Stimulated activated CD4-positive, alpha-beta T cell treated with anti-CD3 and anti-CD28 coated beads, Interleukin-1b, Interleukin-23, amount 100 ng/mL, for 1 hour (primary cell): ENCODE measurements around the gene PAX5.

Experiments used
- DNase-seq, 2 donors: peaks; one replicate each; pipeline ENCODE4 v3.0.0-alpha.2; 2020; ENCODE audit warnings: low read depth in 2 of 2

Gene PAX5

DNA sequence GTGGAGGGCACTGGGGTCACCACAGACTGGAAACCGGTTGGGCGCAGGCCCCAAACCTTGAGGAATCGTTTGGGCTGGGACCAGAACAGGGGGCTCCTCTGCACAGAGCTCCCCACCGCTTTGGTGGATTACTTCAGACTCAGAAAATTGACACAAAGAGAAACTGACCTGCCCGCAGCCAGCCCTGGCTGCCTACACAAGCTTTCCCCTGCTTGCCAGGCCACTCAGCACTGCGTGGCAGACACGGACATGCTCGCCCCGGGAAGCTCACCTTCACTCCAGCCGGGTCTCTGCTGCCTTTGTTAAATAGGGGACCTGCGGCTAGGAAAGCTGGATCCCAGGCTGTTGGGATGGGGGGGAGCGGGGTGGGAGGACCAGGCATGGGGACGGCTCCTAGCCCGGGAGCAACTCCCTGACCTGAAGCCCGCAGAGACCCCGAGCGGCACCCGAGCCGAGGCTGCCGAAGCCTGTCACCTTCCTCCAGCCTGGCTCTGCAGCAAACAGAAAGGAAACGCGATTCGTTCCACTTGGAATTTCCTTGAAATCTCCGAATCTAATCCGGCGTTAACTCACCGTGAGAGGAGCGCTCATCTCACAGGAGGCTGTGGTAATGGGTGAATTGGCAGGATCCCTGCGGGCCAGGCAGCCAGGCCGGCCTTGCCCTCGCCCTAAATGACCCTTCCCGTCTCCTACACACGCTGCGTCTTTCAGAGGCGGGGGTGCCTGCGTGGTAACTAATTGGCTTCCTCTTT lies 8.8 kb downstream of the PAX5 start:
- no peak for DNase-seq

DNA sequence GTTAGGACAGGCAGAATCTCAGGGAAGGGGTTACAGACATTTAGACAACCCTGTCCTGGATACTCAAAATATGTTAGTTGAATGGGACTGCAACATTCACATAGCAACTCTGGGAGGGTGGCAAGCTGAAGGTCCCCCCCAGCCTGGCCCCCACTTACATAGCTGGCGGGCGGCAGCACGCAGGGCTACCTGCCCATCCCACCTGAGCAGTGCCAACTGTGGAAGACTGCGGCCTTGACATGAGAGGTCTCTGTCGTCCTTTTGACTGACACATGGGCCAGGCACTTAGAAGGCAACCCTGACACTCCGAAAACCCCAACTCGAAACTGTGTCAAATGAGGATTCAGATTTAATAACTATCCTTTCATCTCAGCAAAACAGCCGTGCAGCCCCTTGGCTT lies 16.5 kb downstream of the PAX5 start:
- DNase-seq, result no peak

- DNase-seq, result no peak
These were observed 22.5 kb downstream of the PAX5 start for GRCh38 chr9:37011530-37011929.

DNA sequence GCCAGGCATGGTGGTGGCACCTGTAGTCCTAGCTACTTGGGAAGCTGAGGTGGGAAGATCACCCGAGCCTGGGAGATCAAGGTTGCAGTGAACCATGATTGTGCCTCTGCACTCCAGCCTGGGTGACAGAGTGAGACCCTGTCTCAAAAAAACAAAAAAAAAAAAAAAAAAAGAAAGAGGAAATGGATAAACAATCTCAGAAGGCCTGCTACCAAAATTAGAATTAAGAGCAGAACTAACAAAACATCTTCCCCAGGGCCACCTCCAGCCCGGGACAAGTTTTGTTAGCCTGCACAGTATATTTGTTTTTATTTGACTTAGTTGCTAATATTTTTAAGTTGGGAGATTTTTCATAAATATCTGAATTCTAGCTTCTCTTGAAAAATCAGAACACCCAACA lies 23.1 kb downstream of the PAX5 start:
- DNase-seq, result no peak

- DNase-seq, result no peak
These were observed 23.9 kb downstream of the PAX5 start for GRCh38 chr9:37010180-37010579.

GRCh38 chr9:37007295-37007694 lies 26.8 kb downstream of the PAX5 start:
- no peak for DNase-seq

GRCh38 chr9:37005517-37006140 lies 28.4 kb downstream of the PAX5 start:
- DNase-seq, result no peak

GRCh38 chr9:37004424-37004935 lies 29.6 kb downstream of the PAX5 start:
- no peak for DNase-seq

- DNase-seq, result no peak
These were observed 31.5 kb downstream of the PAX5 start for GRCh38 chr9:37002413-37003217.

GRCh38 chr9:37002036-37002412 lies 32.0 kb downstream of the PAX5 start:
- DNase-seq, result no peak

GRCh38 chr9:37001459-37001858 lies 32.6 kb downstream of the PAX5 start:
- DNase-seq, result no peak

DNA sequence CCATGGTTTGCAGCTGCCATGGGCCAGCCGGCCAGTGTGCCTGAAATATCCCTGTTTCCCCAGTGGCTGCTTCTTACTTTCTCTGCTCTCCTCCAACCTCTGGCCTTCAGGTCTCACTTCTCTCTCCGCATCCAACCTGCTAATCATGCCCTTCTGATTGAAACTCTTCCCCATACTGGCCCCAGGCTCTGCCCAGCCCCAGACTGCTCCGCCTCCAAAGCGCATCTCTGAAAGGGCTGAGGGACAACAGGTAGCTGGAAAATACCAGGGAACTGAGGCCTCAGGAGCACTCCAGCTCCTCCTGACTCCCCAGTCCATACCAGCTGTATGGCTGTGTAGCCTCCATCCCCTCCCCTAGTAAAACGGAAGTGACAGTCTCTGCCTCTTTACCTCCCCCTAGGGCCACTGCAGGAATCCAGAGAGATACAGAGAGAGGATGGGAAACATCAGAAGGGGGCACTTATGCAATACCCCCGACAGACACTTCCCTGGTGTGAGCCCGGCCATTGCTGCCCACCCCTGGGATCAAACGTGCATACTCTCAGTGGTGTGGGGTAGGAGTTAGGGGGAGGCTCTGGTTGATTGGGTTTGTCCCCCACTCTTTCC lies 34.2 kb downstream of the PAX5 start:
- DNase-seq, result no peak

- no peak for DNase-seq
These were observed 36.7 kb downstream of the PAX5 start for GRCh38 chr9:36997414-36997813.

- DNase-seq, result no peak
These were observed 37.4 kb downstream of the PAX5 start for GRCh38 chr9:36996706-36997086.

- DNase-seq, result peak; percentile 3 to 41
These were observed 38.0 kb downstream of the PAX5 start for GRCh38 chr9:36995927-36996705.

- no peak for DNase-seq
These were observed 39.9 kb downstream of the PAX5 start for GRCh38 chr9:36993933-36994764.

GRCh38 chr9:36992501-36993316 lies 41.4 kb downstream of the PAX5 start:
- DNase-seq, result no peak

- no peak for DNase-seq
These were observed 42.4 kb downstream of the PAX5 start for GRCh38 chr9:36991516-36992134.

- no peak for DNase-seq
These were observed 45.2 kb downstream of the PAX5 start for GRCh38 chr9:36988848-36989247.
